Measurements from ENCODE around the gene TBC1D1.

Gene TBC1D1

GRCh38 chr4:37876156-37876555 lies 14.7 kb upstream of the TBC1D1 start:
- no peak for DNase-seq (ENCODE audit: low spot score)
- no CpG with 5 or more reads among the region's 2 CpGs for WGBS, 2 donors (ENCODE audit: extremely low coverage in 2 of 2, insufficient read length in 2 of 2, insufficient replicate concordance in 1 of 2)
- no peak overlapping the region for H3K14ac ChIP-seq (ENCODE audit: low read length)

GRCh38 chr4:37879365-37879764 lies 11.5 kb upstream of the TBC1D1 start:
- Histone ChIP-seq H2AFZ (ENCODE audit: low read length) (no peak overlapping the region), H3K4me3 (ENCODE audit: low read length in 2 of 2) (no peak overlapping the region), H4K91ac (ENCODE audit: low read depth, low read length, poor library complexity) (no peak overlapping the region), H2BK120ac (ENCODE audit: low read depth, low read length) (no peak overlapping the region), H2BK15ac (ENCODE audit: low read length) (no peak overlapping the region), H3K14ac (ENCODE audit: low read length) (no peak overlapping the region), H3K27ac (replicated peaks; ENCODE audit: low read length) (no peak overlapping the region), H3K9me3 (replicated peaks in 1 of 2; ENCODE audit: control insufficient read depth in 2 of 2, insufficient read depth in 1 of 2, low read depth in 1 of 2, low read length in 2 of 2) (no peaks in the 10 kb centered on the region), H2BK12ac (ENCODE audit: low read length) (no peak overlapping the region), H3K18ac (ENCODE audit: low read length) (no peak overlapping the region), H3K79me1 (ENCODE audit: low read depth, low read length) (no peaks in the 10 kb centered on the region), H3K23ac (ENCODE audit: low read depth, low read length, poor library complexity) (no peak overlapping the region), H3K4ac (ENCODE audit: low read length) (no peak overlapping the region), H2AK5ac (ENCODE audit: low read depth, low read length) (no peak overlapping the region), H4K8ac (ENCODE audit: low read depth, low read length) (no peak overlapping the region), H3K36me3 (replicated peaks in 1 of 2; ENCODE audit: control insufficient read depth in 2 of 2, insufficient read depth in 2 of 2, low read length in 2 of 2) (no peaks in the 10 kb centered on the region), H3K27me3 (ENCODE audit: control insufficient read depth in 3 of 3, insufficient read depth in 3 of 3, low read depth in 1 of 3, low read length in 3 of 3) (no peaks in the 10 kb centered on the region), H3K4me2 (ENCODE audit: insufficient read depth, low read length, poor library complexity, severe bottlenecking) (no peak overlapping the region), H2BK5ac (ENCODE audit: low read length) (no peak overlapping the region), H3K9ac (ENCODE audit: low read depth, low read length, poor library complexity) (no peak overlapping the region), H3K4me1 (ENCODE audit: control insufficient read depth in 2 of 2, insufficient read depth in 1 of 2, low read depth in 1 of 2, low read length in 2 of 2) (no peaks in the 10 kb centered on the region)
- WGBS, 2 donors (ENCODE audit: extremely low coverage in 2 of 2, insufficient read length in 2 of 2, insufficient replicate concordance in 1 of 2): no CpG with 5 or more reads among the region's 8 CpGs
- DNase-seq (ENCODE audit: low spot score): no peak

More at GRCh38 chr4:37876156-37876555, 14.7 kb upstream of the TBC1D1 start:
- H2BK15ac ChIP-seq (ENCODE audit: low read length): no peak overlapping the region
- H3K4ac ChIP-seq (ENCODE audit: low read length): no peak overlapping the region
- H2BK12ac ChIP-seq (ENCODE audit: low read length): no peak overlapping the region
- H3K23ac ChIP-seq (ENCODE audit: low read depth, low read length, poor library complexity): no peak overlapping the region
- no peak overlapping the region for H2AK5ac ChIP-seq (ENCODE audit: low read depth, low read length)
- H2BK120ac ChIP-seq (ENCODE audit: low read depth, low read length): no peak overlapping the region
- H3K4me2 ChIP-seq (ENCODE audit: insufficient read depth, low read length, poor library complexity, severe bottlenecking): no peak overlapping the region
- H3K36me3 ChIP-seq (replicated peaks in 1 of 2; ENCODE audit: control insufficient read depth in 2 of 2, insufficient read depth in 2 of 2, low read length in 2 of 2): no peaks in the 10 kb centered on the region
- H4K8ac ChIP-seq (ENCODE audit: low read depth, low read length): no peak overlapping the region
- H2AFZ ChIP-seq (ENCODE audit: low read length): no peak overlapping the region
- H3K27me3 ChIP-seq (ENCODE audit: control insufficient read depth in 3 of 3, insufficient read depth in 3 of 3, low read depth in 1 of 3, low read length in 3 of 3): no peaks in the 10 kb centered on the region
- H2BK5ac ChIP-seq (ENCODE audit: low read length): no peak overlapping the region
- no peak overlapping the region for H3K9ac ChIP-seq (ENCODE audit: low read depth, low read length, poor library complexity)
- H3K4me1 ChIP-seq (ENCODE audit: control insufficient read depth in 2 of 2, insufficient read depth in 1 of 2, low read depth in 1 of 2, low read length in 2 of 2): no peaks in the 10 kb centered on the region
- no peaks in the 10 kb centered on the region for H3K79me1 ChIP-seq (ENCODE audit: low read depth, low read length)
- no peak overlapping the region for H4K91ac ChIP-seq (ENCODE audit: low read depth, low read length, poor library complexity)
- H3K18ac ChIP-seq (ENCODE audit: low read length): no peak overlapping the region
- H3K9me3 ChIP-seq (replicated peaks in 1 of 2; ENCODE audit: control insufficient read depth in 2 of 2, insufficient read depth in 1 of 2, low read depth in 1 of 2, low read length in 2 of 2): no peaks in the 10 kb centered on the region
- no peak overlapping the region for H3K4me3 ChIP-seq (ENCODE audit: low read length in 2 of 2)
- no peak overlapping the region for H3K27ac ChIP-seq (replicated peaks; ENCODE audit: low read length)

GRCh38 chr4:37881811-37882210 lies 9.1 kb upstream of the TBC1D1 start:
- Histone ChIP-seq H3K9me3 (replicated peaks in 1 of 2; ENCODE audit: control insufficient read depth in 2 of 2, insufficient read depth in 1 of 2, low read depth in 1 of 2, low read length in 2 of 2) (no peaks in the 10 kb centered on the region), H2AK5ac (ENCODE audit: low read depth, low read length) (no peak overlapping the region), H2BK120ac (ENCODE audit: low read depth, low read length) (no peak overlapping the region), H4K8ac (ENCODE audit: low read depth, low read length) (no peak overlapping the region), H2BK5ac (ENCODE audit: low read length) (no peak overlapping the region), H3K18ac (ENCODE audit: low read length) (no peak overlapping the region), H3K23ac (ENCODE audit: low read depth, low read length, poor library complexity) (no peak overlapping the region), H3K4me1 (ENCODE audit: control insufficient read depth in 2 of 2, insufficient read depth in 1 of 2, low read depth in 1 of 2, low read length in 2 of 2) (no peaks in the 10 kb centered on the region), H2BK15ac (ENCODE audit: low read length) (no peak overlapping the region), H3K9ac (ENCODE audit: low read depth, low read length, poor library complexity) (no peak overlapping the region), H4K91ac (ENCODE audit: low read depth, low read length, poor library complexity) (no peak overlapping the region), H3K4ac (ENCODE audit: low read length) (no peak overlapping the region), H2BK12ac (ENCODE audit: low read length) (no peak overlapping the region), H3K36me3 (replicated peaks in 1 of 2; ENCODE audit: control insufficient read depth in 2 of 2, insufficient read depth in 2 of 2, low read length in 2 of 2) (no peaks in the 10 kb centered on the region), H3K14ac (ENCODE audit: low read length) (no peak overlapping the region), H3K27me3 (ENCODE audit: control insufficient read depth in 3 of 3, insufficient read depth in 3 of 3, low read depth in 1 of 3, low read length in 3 of 3) (peaks cover 0 to 22% (median 0%) of the 10 kb centered on the region in 3 experiments), H3K27ac (replicated peaks; ENCODE audit: low read length) (no peak overlapping the region), H2AFZ (ENCODE audit: low read length) (no peak overlapping the region), H3K4me3 (ENCODE audit: low read length in 2 of 2) (no peak overlapping the region), H3K79me1 (ENCODE audit: low read depth, low read length) (no peaks in the 10 kb centered on the region), H3K4me2 (ENCODE audit: insufficient read depth, low read length, poor library complexity, severe bottlenecking) (no peak overlapping the region)
- no CpG with 5 or more reads among the region's 5 CpGs for WGBS, 2 donors (ENCODE audit: extremely low coverage in 2 of 2, insufficient read length in 2 of 2, insufficient replicate concordance in 1 of 2)
- DNase-seq (ENCODE audit: low spot score): no peak

GRCh38 chr4:37882665-37883296 lies 8.1 kb upstream of the TBC1D1 start:
- WGBS, 2 donors (ENCODE audit: extremely low coverage in 2 of 2, insufficient read length in 2 of 2, insufficient replicate concordance in 1 of 2): no CpG with 5 or more reads among the region's 4 CpGs

More at GRCh38 chr4:37882665-37883296, 8.1 kb upstream of the TBC1D1 start:
- Histone ChIP-seq H3K14ac (ENCODE audit: low read length) (no peak overlapping the region), H3K18ac (ENCODE audit: low read length) (no peak overlapping the region), H4K91ac (ENCODE audit: low read depth, low read length, poor library complexity) (no peak overlapping the region), H3K4me3 (ENCODE audit: low read length in 2 of 2) (no peak overlapping the region), H4K8ac (ENCODE audit: low read depth, low read length) (no peak overlapping the region), H2AFZ (ENCODE audit: low read length) (no peak overlapping the region), H3K36me3 (replicated peaks in 1 of 2; ENCODE audit: control insufficient read depth in 2 of 2, insufficient read depth in 2 of 2, low read length in 2 of 2) (no peaks in the 10 kb centered on the region), H3K4ac (ENCODE audit: low read length) (no peak overlapping the region), H3K23ac (ENCODE audit: low read depth, low read length, poor library complexity) (no peak overlapping the region), H2BK120ac (ENCODE audit: low read depth, low read length) (no peak overlapping the region), H3K9ac (ENCODE audit: low read depth, low read length, poor library complexity) (no peak overlapping the region), H3K27me3 (ENCODE audit: control insufficient read depth in 3 of 3, insufficient read depth in 3 of 3, low read depth in 1 of 3, low read length in 3 of 3) (peaks cover 0 to 29% (median 4%) of the 10 kb centered on the region in 3 experiments), H3K4me1 (ENCODE audit: control insufficient read depth in 2 of 2, insufficient read depth in 1 of 2, low read depth in 1 of 2, low read length in 2 of 2) (no peaks in the 10 kb centered on the region), H2BK15ac (ENCODE audit: low read length) (no peak overlapping the region), H2BK12ac (ENCODE audit: low read length) (no peak overlapping the region), H3K79me1 (ENCODE audit: low read depth, low read length) (no peaks in the 10 kb centered on the region), H3K4me2 (ENCODE audit: insufficient read depth, low read length, poor library complexity, severe bottlenecking) (no peak overlapping the region), H3K9me3 (replicated peaks in 1 of 2; ENCODE audit: control insufficient read depth in 2 of 2, insufficient read depth in 1 of 2, low read depth in 1 of 2, low read length in 2 of 2) (no peaks in the 10 kb centered on the region), H2AK5ac (ENCODE audit: low read depth, low read length) (no peak overlapping the region), H2BK5ac (ENCODE audit: low read length) (no peak overlapping the region), H3K27ac (replicated peaks; ENCODE audit: low read length) (no peak overlapping the region)
- no peak for DNase-seq (ENCODE audit: low spot score)

All from neuronal stem cell (in vitro differentiated cells).